A549 (cell line): ENCODE results near the gene GAA. TPM values are rescaled to one million over a fixed set of nuclear protein-coding genes. Genes with fewer than 3 reads are reported as not detected.

Experiments used
- ATAC-seq, 2 experiments: fragments of 200-7000 bp in 1 of 2; fragments of >200 bp in 1 of 2; cut with Nextera tagmentation in 1 of 2; cut with Tn5 transposase in 1 of 2; 3 replicates each; pipeline versions ENCODE4 v1.8.0 to v1.9.1; 2018 to 2020; ENCODE audit warnings: mild to moderate bottlenecking in 1 of 2, moderate library complexity in 1 of 2
- CTCF ChIA-PET: fragments of 300-600 bp; sonication (Branson Sonifier 250); formaldehyde crosslinking; extraction: SDS; loops from one replicate; lab custom pipeline; 2021; ENCODE audit warnings: antibody characterized with exemption, inconsistent platforms; lab: Yijun Ruan, JAX
- POLR2A ChIA-PET: fragments of 350-600 bp; formaldehyde crosslinking; extraction: SDS; loops from one replicate; lab custom pipeline; 2021; ENCODE audit warnings: antibody characterized with exemption, inconsistent platforms; lab: Yijun Ruan, JAX
- DNase-seq, 2 experiments: peaks; one replicate each; pipeline versions ENCODE4 v3.0.0 to v3.0.0-alpha.2; 2011 to 2016; ENCODE audit warnings: low read depth in 1 of 2, low spot score in 1 of 2
- FAIRE-seq: peaks from 2 replicates; lab custom pipeline; 2011; peaks lifted over from hg19 to GRCh38; lab: Jason Lieb, UNC
- H3K27ac ChIP-seq, 2 experiments: fragments of >200 bp; sonication (Bioruptor Twin); formaldehyde crosslinking; 3 replicates each; pipeline ENCODE4 v1.5.1; 2016 to 2017
- H3K4me1 ChIP-seq: fragments of >200 bp; sonication (Bioruptor Twin); formaldehyde crosslinking; 3 replicates; pipeline ENCODE4 v1.6.1; 2016
- H3K4me2 ChIP-seq: fragments of >200 bp; sonication (Bioruptor Twin); formaldehyde crosslinking; 3 replicates; pipeline ENCODE4 v1.6.1; 2016
- H3K4me3 ChIP-seq: fragments of >200 bp; sonication (Bioruptor Twin); formaldehyde crosslinking; 3 replicates; pipeline ENCODE4 v1.5.1; 2016
- H3K9me3 ChIP-seq: fragments of >200 bp; sonication (Bioruptor Twin); formaldehyde crosslinking; 3 replicates; pipeline ENCODE4 v1.6.1; 2016
- BHLHE40 ChIP-seq: IDR thresholded peaks from 2 replicates; pipeline ENCODE4 v1.6.1; 2012; ENCODE audit warnings: low read depth, low read length, inconsistent platforms
- CBX2 ChIP-seq: fragments of 200-600 bp; sonication (generic); IDR thresholded peaks from 2 replicates; pipeline ENCODE4 v1.6.1; 2016; ENCODE audit warnings: low read depth, mild to moderate bottlenecking, borderline replicate concordance
- ELK1 ChIP-seq: fragments of 150-350 bp; IDR thresholded peaks from 2 replicates; pipeline ENCODE4 v1.6.1; 2014; ENCODE audit warnings: low read depth, mild to moderate bottlenecking, low read length
- ESRRA ChIP-seq: fragments of 150-350 bp; IDR thresholded peaks from 2 replicates; pipeline ENCODE4 v1.6.1; 2014; ENCODE audit warnings: mild to moderate bottlenecking, low read length, borderline replicate concordance
- FOXS1 ChIP-seq: fragments of 250-450 bp; sonication (Bioruptor Pico); IDR thresholded peaks from 2 replicates; pipeline ENCODE4 v1.5.0; 2020; ENCODE audit warnings: mild to moderate bottlenecking, moderate library complexity
- GATA3 ChIP-seq: IDR thresholded peaks from 2 replicates; pipeline ENCODE4 v1.6.1; 2012; ENCODE audit warnings: borderline replicate concordance
- JUN ChIP-seq, 2 experiments: fragments of >200 bp; sonication (Bioruptor Twin); formaldehyde crosslinking; IDR thresholded peaks; 2 replicates in 1 of 2; 3 replicates in 1 of 2; pipeline ENCODE4 v1.6.1; 2016 to 2017
- MYC ChIP-seq: IDR thresholded peaks from 2 replicates; pipeline ENCODE4 v1.6.1; 2012; ENCODE audit warnings: mild to moderate bottlenecking, inconsistent platforms, low read length, improper control_type of control experiment, borderline replicate concordance
- PBX3 ChIP-seq: IDR thresholded peaks from 2 replicates; pipeline ENCODE4 v1.6.1; 2012
- POLR2A ChIP-seq: IDR thresholded peaks from 2 replicates; pipeline ENCODE4 v1.6.1; 2012; ENCODE audit warnings: mild to moderate bottlenecking, low read length
- RAD21 ChIP-seq, 2 experiments: fragments of >200 bp in 1 of 2; sonication (Bioruptor Twin) in 1 of 2; formaldehyde crosslinking in 1 of 2; IDR thresholded peaks in 1 of 2; conservative IDR thresholded peaks in 1 of 2; 2 replicates in 1 of 2; 3 replicates in 1 of 2; pipeline ENCODE4 v1.6.1; 2012 to 2018; ENCODE audit warnings: inconsistent platforms in 1 of 2
- RFX5 ChIP-seq: fragments of 450-650 bp; IDR thresholded peaks from 2 replicates; pipeline ENCODE4 v1.7.1; 2014; ENCODE audit warnings: antibody characterized with exemption, mild to moderate bottlenecking, moderate library complexity
- RNF2 ChIP-seq: fragments of 200-600 bp; sonication (generic); IDR thresholded peaks from 2 replicates; pipeline ENCODE4 v1.6.1; 2016; ENCODE audit warnings: low read depth, mild to moderate bottlenecking, antibody characterized with exemption, moderate library complexity, borderline replicate concordance
- ZNF302 ChIP-seq: fragments of 250-450 bp; sonication (Bioruptor Pico); IDR thresholded peaks from 2 replicates; pipeline ENCODE4 v1.9.0; 2021; ENCODE audit warnings: inconsistent platforms, mild to moderate bottlenecking, moderate library complexity
- WGBS: methylation state at CpG from one replicate; pipeline ENCODE4 v1.1.6; 2017; ENCODE audit errors: missing lambda C conversion rate; 5-methylcytosine and 5-hydroxymethylcytosine counted together
- polyA plus RNA-seq, 4 experiments: library from polyadenylated mRNA; depleted of rRNA in 3 of 4; stranded (reverse); fragments of >200 nt; fragmentation: RNase III in 1 of 4; extraction: RNeasy Plus Mini Kit Qiagen cat#74134 plus additional on column Dnase treatment in 1 of 4; gene quantifications; 2 replicates in 3 of 4; 3 replicates in 1 of 4; pipeline ENCODE4 v1.2.3, GENCODE V29; 2011 to 2017
- TF ChIP-seq, protein P1 (sequence below): fragments of >200 bp; sonication (Bioruptor Twin); formaldehyde crosslinking; IDR thresholded peaks from 3 replicates; pipeline ENCODE4 v1.5.1; 2016

Gene GAA
- polyA plus RNA-seq, 2 of the 4 experiments (the other 2 are of a cell fraction), result 5.7 to 47.4 TPM

DNA sequence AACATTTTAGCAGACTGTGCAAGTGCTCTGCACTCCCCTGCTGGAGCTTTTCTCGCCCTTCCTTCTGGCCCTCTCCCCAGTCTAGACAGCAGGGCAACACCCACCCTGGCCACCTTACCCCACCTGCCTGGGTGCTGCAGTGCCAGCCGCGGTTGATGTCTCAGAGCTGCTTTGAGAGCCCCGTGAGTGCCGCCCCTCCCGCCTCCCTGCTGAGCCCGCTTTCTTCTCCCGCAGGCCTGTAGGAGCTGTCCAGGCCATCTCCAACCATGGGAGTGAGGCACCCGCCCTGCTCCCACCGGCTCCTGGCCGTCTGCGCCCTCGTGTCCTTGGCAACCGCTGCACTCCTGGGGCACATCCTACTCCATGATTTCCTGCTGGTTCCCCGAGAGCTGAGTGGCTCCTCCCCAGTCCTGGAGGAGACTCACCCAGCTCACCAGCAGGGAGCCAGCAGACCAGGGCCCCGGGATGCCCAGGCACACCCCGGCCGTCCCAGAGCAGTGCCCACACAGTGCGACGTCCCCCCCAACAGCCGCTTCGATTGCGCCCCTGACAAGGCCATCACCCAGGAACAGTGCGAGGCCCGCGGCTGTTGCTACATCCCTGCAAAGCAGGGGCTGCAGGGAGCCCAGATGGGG, 3.1 kb downstream of the GAA start:
- Histone ChIP-seq H3K4me3 (no peak overlapping the region), H3K4me1 (peaks cover 11% of the 10 kb centered on the region), H3K27ac (no peak overlapping the region), H3K9me3 (no peaks in the 10 kb centered on the region), H3K4me2 (no peak overlapping the region)
- FAIRE-seq (no peak), DNase-seq (no peak), ATAC-seq (no peak)
- POLR2A ChIA-PET, result interaction anchor here (1.1 kb wide), 1 partner anchor 36 kb away, joined by 3 read pairs; no protein-coding TSS in a partner anchor
- CTCF ChIA-PET, result interaction anchor here (0.6 to 2.0 kb wide), 8 partner anchors 8 to 306 kb away, joined by 3 to 9 read pairs (median 4); no protein-coding TSS in a partner anchor
- TF ChIP-seq MYC (no peak), POLR2A (no peak), CBX2 (no peak), JUN (IDR thresholded peaks at IDR 0.05) (no peak), BHLHE40 (no peak), FOXS1 (no peak), ZNF302 (no peak), ELK1 (no peak), RAD21 (conservative IDR thresholded peaks at IDR 0.05 in 1 of 2, IDR thresholded peaks at IDR 0.05 in 1 of 2) (no peak), PBX3 (no peak)
- TF ChIP-seq, protein P1, sequence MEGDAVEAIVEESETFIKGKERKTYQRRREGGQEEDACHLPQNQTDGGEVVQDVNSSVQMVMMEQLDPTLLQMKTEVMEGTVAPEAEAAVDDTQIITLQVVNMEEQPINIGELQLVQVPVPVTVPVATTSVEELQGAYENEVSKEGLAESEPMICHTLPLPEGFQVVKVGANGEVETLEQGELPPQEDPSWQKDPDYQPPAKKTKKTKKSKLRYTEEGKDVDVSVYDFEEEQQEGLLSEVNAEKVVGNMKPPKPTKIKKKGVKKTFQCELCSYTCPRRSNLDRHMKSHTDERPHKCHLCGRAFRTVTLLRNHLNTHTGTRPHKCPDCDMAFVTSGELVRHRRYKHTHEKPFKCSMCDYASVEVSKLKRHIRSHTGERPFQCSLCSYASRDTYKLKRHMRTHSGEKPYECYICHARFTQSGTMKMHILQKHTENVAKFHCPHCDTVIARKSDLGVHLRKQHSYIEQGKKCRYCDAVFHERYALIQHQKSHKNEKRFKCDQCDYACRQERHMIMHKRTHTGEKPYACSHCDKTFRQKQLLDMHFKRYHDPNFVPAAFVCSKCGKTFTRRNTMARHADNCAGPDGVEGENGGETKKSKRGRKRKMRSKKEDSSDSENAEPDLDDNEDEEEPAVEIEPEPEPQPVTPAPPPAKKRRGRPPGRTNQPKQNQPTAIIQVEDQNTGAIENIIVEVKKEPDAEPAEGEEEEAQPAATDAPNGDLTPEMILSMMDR, result no peak
- WGBS, result 78% methylated on average over 26 of the region's 26 CpGs

GRCh38 chr17:80104956-80105375, 3.6 kb downstream of the GAA start:
- DNase-seq, result no peak
- WGBS, result 88% methylated on average over 18 of the region's 18 CpGs
- H3K4me2 ChIP-seq, result no peak overlapping the region
- CTCF ChIA-PET, result interaction anchor here (1.1 to 2.0 kb wide), 6 partner anchors 8 to 148 kb away, joined by 3 to 9 read pairs (median 6); no protein-coding TSS in a partner anchor
- POLR2A ChIA-PET, result interaction anchor here (1.1 kb wide), 1 partner anchor 35 kb away, joined by 3 read pairs; no protein-coding TSS in a partner anchor
- H3K9me3 ChIP-seq, result no peaks in the 10 kb centered on the region
- no peak overlapping the region for H3K4me3 ChIP-seq
- FAIRE-seq, result no peak
- H3K27ac ChIP-seq, result no peak overlapping the region
- TF ChIP-seq RNF2 (no peak), RAD21 (conservative IDR thresholded peaks at IDR 0.05 in 1 of 2, IDR thresholded peaks at IDR 0.05 in 1 of 2) (no peak), GATA3 (no peak), ESRRA (no peak), RFX5 (no peak)
- H3K4me1 ChIP-seq, result peaks cover 11% of the 10 kb centered on the region
- no peak for ATAC-seq

DNA sequence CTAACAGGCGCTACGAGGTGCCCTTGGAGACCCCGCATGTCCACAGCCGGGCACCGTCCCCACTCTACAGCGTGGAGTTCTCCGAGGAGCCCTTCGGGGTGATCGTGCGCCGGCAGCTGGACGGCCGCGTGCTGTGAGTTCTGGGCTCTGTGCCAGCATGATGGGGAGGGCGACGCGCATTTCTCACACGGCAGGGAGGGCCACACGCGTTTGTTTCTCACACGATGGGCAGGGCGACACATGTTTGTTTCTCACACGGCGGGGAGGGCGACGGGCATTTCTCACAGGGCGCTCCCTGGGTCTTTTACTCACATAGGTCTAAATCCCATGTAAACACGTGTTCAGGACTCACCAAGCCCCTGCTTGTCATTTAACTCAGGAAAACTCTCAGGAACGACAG, 4.4 kb downstream of the GAA start:
- 92% methylated on average over 29 of the region's 29 CpGs for WGBS
- no peak overlapping the region for H3K4me2 ChIP-seq
- FAIRE-seq (no peak), ATAC-seq (no peak), DNase-seq (no peak)
- no peak for TF ChIP-seq BHLHE40
- no peak overlapping the region for H3K4me3 ChIP-seq
- peaks cover 8% of the 10 kb centered on the region for H3K4me1 ChIP-seq
- H3K27ac ChIP-seq, result no peak overlapping the region
- ChIA-PET CTCF (interaction anchor here (0.5 to 2.0 kb wide), 5 partner anchors 23 to 148 kb away, joined by 3 to 9 read pairs (median 5); no protein-coding TSS in a partner anchor), POLR2A (no interaction called here)
- H3K9me3 ChIP-seq, result no peaks in the 10 kb centered on the region
